GM21717 (cell line): ENCODE results near the gene IPPK.
"Not testable (repeated sequence)": the region's sequence is repeated elsewhere in the genome, so short reads cannot be mapped to it uniquely, and the experiment has no call there.

Experiments used
- ATAC-seq: cut with Tn5 transposase; IDR thresholded peaks from one replicate; pipeline ENCODE4 v1.9.1; 2021; ENCODE audit warnings: mild to moderate bottlenecking, moderate library complexity; ENCODE audit not compliant: unreplicated experiment

IPPK gene

DNA sequence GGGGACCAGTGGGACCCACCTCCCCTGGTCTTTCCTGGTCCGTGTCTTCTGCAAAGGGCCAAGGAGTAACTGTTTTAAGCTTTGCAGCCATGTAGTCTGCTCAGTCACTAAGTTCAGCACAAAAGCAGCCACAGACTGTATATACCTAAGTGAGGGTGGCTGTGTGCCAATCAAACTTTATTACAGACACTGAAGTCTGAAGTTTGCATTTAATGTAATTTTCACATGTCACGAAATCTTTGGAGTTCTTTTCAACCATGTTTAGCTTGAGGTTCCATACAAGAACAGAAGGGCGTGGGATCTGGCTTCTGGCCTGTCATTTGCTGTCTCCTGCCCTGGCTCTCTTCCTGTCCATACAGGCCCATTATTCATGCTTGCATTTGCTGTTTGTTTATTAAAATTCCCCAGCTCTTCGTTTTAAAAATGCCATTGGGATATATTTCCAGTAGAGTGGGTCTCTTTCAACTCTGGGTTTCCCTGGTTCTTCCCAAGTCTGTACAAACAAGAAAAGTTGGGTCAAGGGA is 69.9 kb downstream of the IPPK start:
- ATAC-seq: no peak

DNA sequence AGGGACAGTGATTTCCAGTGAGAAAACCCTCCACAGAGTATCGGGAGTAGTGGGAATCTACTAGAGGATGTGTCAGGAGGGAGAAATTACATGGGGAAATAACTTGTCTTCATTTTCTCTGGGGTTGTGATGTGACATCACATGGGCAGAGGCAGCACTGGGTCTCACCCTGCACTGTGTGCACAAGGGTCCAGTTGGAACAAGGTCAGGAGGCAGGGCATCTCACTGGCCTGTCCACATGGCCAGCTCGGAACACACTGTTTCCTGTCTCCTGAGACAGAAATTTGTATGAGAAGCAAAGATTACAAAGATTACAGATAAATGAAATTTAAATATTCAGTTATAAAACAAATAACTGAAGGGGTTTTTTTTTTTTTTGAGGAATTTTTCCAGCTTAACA is 71.5 kb downstream of the IPPK start:
- no peak for ATAC-seq

DNA sequence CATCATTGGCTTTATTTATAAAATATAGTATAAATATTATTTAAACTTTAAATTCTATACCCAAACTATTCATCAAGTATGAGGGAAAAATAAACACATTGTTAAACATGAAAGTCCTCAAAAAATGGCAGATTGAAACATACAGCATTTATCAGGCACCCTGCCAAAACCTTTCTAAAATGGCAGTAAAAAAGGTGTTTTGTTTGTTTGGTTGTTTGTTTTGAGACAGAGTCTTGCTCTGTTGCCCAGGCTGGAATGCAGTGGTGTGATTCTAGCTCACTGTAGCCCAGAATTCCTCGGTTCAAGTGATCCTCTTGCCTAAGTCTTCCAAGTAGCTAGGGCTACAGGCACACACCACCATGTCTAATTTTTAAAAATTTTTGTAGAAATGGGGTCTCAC is 74.0 kb downstream of the IPPK start:
- no peak for ATAC-seq

- not testable (repeated sequence) for ATAC-seq
These were observed 74.9 kb downstream of the IPPK start for GRCh38 chr9:92595075-92595474.

DNA sequence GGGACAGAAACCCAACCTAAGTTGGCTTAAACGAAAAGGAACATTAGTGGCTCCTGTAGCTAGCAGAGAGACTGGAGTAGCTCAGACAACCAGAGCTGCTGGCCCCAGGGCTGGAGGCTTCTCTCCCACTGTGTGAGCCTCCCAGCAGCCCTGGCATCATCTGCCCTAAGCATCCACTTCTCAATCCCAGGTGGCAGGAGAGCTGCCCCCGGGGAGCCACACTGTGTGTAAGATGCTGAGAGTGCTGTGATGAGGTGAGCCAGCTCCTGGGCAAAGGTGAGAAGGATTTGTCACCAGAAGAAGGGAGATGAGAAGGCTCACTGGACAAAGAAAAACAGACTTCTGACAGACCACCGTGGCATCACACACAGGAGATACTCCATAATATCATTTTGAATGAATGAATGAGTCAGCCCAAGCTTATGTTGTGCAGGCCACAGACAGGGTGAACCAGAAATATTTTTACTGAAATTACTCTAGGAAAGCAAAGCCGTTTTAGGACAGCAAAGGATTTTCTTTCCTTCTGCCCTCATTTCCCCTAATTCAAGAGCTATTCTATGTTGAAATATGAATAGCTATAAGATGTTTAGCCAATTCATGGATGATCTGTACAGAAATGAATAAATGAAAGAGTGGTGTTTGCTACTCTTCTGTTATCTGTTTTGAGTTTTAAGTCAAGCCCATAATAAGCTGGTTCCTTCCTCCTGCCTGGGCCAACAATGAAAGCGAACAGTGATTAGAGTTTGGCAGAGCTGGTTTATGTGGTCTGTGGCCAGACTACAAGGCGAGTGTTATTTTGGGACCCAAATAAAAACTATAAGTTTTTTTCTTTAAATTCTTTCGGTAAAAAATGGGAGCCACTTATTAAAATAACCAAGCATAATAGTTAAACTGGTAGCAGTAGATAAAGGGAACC is 76.7 kb downstream of the IPPK start:
- no peak for ATAC-seq

- ATAC-seq: no peak
These were observed 77.4 kb downstream of the IPPK start for GRCh38 chr9:92592537-92592936.

DNA sequence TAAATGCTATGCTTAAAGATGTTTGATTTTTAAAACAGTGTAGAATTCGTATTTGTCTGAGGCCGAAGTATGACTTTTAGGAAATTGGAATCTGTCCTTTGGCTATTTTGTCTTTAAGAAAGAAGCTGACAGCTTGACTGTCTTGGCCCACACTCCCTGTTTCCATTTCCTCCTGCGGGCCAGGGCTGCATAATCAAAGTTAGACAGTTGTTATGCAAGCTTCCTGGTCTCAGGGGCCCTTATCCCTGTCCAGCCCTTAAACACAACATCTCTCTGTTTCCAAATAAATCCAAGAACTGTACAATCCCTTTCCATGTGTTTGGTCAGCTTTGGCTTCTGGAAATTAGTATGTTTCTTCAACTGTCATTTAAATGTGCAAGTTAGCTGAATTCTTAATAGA is 79.6 kb downstream of the IPPK start:
- ATAC-seq: no peak

DNA sequence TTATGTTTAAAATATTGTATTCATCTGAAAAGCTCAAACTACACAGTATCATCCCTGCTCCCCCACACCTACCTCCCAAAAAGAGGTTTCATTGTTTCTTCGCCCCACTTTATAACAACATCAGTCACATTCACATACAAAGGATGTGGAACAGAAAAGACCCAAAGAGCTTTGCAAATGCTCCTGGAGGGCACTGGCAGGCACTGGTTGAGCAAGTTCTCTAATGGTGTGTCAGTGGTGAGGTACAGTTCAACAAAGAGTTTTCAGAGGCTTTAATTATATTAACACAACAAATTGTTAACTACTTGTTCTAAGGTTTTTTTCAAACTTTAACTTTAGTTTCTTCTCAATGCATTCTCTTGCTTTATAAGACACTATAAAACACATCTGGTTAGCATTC is 80.0 kb downstream of the IPPK start:
- ATAC-seq: no peak

DNA sequence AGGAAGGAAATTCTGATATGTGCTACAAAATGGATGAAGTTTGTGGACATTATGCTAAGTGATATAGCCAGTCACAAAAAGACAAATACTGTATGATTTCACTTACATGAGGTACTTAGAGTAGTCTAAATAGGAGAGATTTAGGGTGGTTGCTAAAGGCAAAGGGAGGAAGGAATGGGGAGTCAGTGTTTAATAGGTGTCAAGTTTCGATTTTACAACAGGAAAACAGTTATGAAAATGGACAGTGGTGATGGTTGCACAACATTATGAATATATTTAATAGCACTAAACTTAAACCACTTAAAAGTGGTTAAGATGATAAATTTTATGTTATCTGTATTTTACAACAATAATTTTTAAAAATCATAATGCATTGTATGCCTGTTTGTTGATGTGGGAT is 93.8 kb downstream of the IPPK start:
- ATAC-seq: no peak

DNA sequence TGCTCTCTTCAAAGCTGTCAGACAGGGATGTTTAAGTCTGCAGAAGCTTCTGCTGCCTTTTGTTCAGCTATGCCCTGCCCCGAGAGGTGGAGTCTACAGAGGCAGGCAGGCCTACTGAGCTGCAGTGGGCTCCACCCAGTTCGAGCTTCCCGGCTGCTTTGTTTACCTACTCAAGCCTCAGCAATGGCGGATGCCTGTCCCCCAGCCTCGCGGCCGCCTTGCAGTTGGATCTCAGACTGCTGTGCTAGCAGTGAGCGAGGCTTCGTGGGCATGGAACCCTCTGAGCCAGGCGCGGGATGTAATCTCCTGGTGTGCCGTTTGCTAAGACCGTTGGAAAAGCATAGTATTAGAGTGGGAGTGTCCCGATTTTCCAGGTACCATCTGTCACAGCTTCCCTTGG is 96.3 kb downstream of the IPPK start:
- ATAC-seq: not testable (repeated sequence)

- not testable (repeated sequence) for ATAC-seq
These were observed 98.1 kb downstream of the IPPK start for GRCh38 chr9:92571871-92572270.

DNA sequence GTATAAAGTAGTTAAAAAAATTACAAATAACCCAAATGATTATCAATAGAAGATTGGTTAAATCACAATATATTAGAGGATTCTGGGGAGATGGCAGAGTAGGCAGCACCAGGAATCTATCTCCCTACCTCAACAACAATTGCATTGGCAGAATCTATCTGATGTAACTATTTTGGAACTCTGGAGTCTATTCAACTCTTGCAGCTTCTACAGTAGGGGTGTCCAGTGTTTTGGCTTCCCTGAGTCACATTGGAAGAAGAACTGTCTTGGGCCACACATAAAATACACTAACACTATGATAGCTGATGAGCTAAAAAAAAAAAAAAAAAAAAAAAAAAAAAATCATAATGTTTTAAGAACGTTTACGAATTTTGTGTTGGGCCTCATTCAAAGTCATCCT is 104.9 kb downstream of the IPPK start:
- no peak for ATAC-seq

DNA sequence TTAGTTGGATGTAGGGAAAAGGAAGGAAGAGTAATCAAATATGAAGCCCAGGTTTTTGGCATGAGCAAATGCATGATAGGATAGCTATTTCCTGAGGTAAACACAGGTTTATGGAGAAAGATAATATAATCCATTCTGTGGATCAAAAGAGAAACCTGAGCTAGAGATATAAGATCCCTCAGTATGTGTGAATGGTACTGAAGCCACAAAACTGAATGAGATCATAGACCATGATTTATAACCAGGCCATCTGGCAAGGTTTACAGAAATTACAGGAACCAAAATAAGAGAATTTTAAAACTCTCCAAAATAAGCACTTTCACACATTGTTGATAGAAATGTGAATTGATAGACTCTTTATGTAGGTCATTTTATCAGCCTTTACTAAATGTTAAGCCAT is 105.4 kb downstream of the IPPK start:
- ATAC-seq: no peak
